ENCODE measurements around the gene MTHFD1. TPM values are rescaled to one million over a fixed set of nuclear protein-coding genes. Genes with fewer than 3 reads are reported as not detected.
A peak's percentile ranks its signal among the peaks of the same experiment; 100 is the strongest.

The MTHFD1 gene
- total and polyA plus RNA-seq, 2 experiments from 2014 or later, result 24.4 to 29.5 TPM

GRCh38 chr14:64439141-64439540 lies 51.0 kb downstream of the MTHFD1 start:
- Histone ChIP-seq H3K4me2 (peak overlapping the region; percentile 9), H3K36me3 (replicated peaks; ENCODE audit: insufficient read depth, low read depth) (no peaks in the 10 kb centered on the region), H3K4me1 (ENCODE audit: insufficient read depth) (peaks cover 9% of the 10 kb centered on the region), H3K4me3 (no peak overlapping the region), H4K20me1 (ENCODE audit: insufficient read depth, poor library complexity, severe bottlenecking) (no peaks in the 10 kb centered on the region), H3K27me3 (no peaks in the 10 kb centered on the region), H2AFZ (no peak overlapping the region), H3K9me3 (ENCODE audit: low read depth) (no peaks in the 10 kb centered on the region), H3K9me2 (replicated peaks; ENCODE audit: insufficient read depth) (no peaks in the 10 kb centered on the region), H3K79me2 (no peaks in the 10 kb centered on the region), H3K27ac (peak overlapping the region; percentile 92)
- DNase-seq (ENCODE audit: low spot score), result no peak
- TF ChIP-seq EZH2 (IDR thresholded peaks at IDR 0.05; ENCODE audit: borderline replicate concordance) (no peak), CTCF (IDR thresholded peaks at IDR 0.05; ENCODE audit: poor library complexity) (no peak), EZH2phosphoT487 (IDR thresholded peaks at IDR 0.05; ENCODE audit: low read depth, severe bottlenecking, unreplicated experiment) (no peak)
- WGBS (ENCODE audit: low lambda C conversion rate, missing lambda C conversion rate), result 92% methylated on average over 6 of the region's 6 CpGs

- DNase-seq (ENCODE audit: low spot score), result no peak
- no peak overlapping the region for H3K27ac ChIP-seq
- no peaks in the 10 kb centered on the region for H3K9me2 ChIP-seq (replicated peaks; ENCODE audit: insufficient read depth)
- no peaks in the 10 kb centered on the region for H3K79me2 ChIP-seq
- 99% methylated on average over 3 of the region's 3 CpGs for WGBS (ENCODE audit: low lambda C conversion rate, missing lambda C conversion rate)
- no peak overlapping the region for H2AFZ ChIP-seq
- H3K4me2 ChIP-seq, result no peak overlapping the region
- TF ChIP-seq CTCF (IDR thresholded peaks at IDR 0.05; ENCODE audit: poor library complexity) (no peak), EZH2 (IDR thresholded peaks at IDR 0.05; ENCODE audit: borderline replicate concordance) (no peak), EZH2phosphoT487 (IDR thresholded peaks at IDR 0.05; ENCODE audit: low read depth, severe bottlenecking, unreplicated experiment) (no peak)
- H4K20me1 ChIP-seq (ENCODE audit: insufficient read depth, poor library complexity, severe bottlenecking), result no peaks in the 10 kb centered on the region
- peaks cover 9% of the 10 kb centered on the region for H3K4me1 ChIP-seq (ENCODE audit: insufficient read depth)
- no peak overlapping the region for H3K4me3 ChIP-seq
- H3K9me3 ChIP-seq (ENCODE audit: low read depth), result no peaks in the 10 kb centered on the region
- H3K27me3 ChIP-seq, result no peaks in the 10 kb centered on the region
- no peaks in the 10 kb centered on the region for H3K36me3 ChIP-seq (replicated peaks; ENCODE audit: insufficient read depth, low read depth)
Observed at GRCh38 chr14:64440494-64440893, 52.3 kb downstream of the MTHFD1 start.

GRCh38 chr14:64442300-64442988 lies 54.3 kb downstream of the MTHFD1 start:
- Histone ChIP-seq H3K27ac (no peak overlapping the region), H4K20me1 (ENCODE audit: insufficient read depth, poor library complexity, severe bottlenecking) (no peaks in the 10 kb centered on the region), H3K9me2 (replicated peaks; ENCODE audit: insufficient read depth) (no peaks in the 10 kb centered on the region), H2AFZ (no peak overlapping the region), H3K4me2 (no peak overlapping the region), H3K36me3 (replicated peaks; ENCODE audit: insufficient read depth, low read depth) (no peaks in the 10 kb centered on the region), H3K79me2 (no peaks in the 10 kb centered on the region), H3K4me1 (ENCODE audit: insufficient read depth) (peaks cover 9% of the 10 kb centered on the region), H3K9me3 (ENCODE audit: low read depth) (no peaks in the 10 kb centered on the region), H3K27me3 (no peaks in the 10 kb centered on the region), H3K4me3 (no peak overlapping the region)
- WGBS (ENCODE audit: low lambda C conversion rate, missing lambda C conversion rate), result 84% methylated on average over 17 of the region's 17 CpGs
- DNase-seq (ENCODE audit: low spot score), result peak; percentile 15
- TF ChIP-seq EZH2 (IDR thresholded peaks at IDR 0.05; ENCODE audit: borderline replicate concordance) (no peak), CTCF (IDR thresholded peaks at IDR 0.05; ENCODE audit: poor library complexity) (no peak), EZH2phosphoT487 (IDR thresholded peaks at IDR 0.05; ENCODE audit: low read depth, severe bottlenecking, unreplicated experiment) (no peak)
